Limb (tissue), 2 donors: Measurements from ENCODE around the gene FOXN3.
A peak's percentile ranks its signal among the peaks of the same experiment; 100 is the strongest.

Source experiments
- DNase-seq, 2 donors: peaks; one replicate each; pipeline ENCODE4 v3.0.0-alpha.2; 2016; ENCODE audit errors: extremely low spot score in 2 of 2

FOXN3 gene

GRCh38 chr14:89277203-89277602 lies 139.8 kb downstream of the FOXN3 start:
- no peak for DNase-seq

- DNase-seq, result no peak
These were observed 140.5 kb downstream of the FOXN3 start for GRCh38 chr14:89276424-89276975.

- no peak for DNase-seq
These were observed 146.4 kb downstream of the FOXN3 start for GRCh38 chr14:89270439-89271227.

GRCh38 chr14:89269404-89269803 lies 147.6 kb downstream of the FOXN3 start:
- DNase-seq, result no peak

GRCh38 chr14:89268514-89268913 lies 148.5 kb downstream of the FOXN3 start:
- DNase-seq, result no peak

- DNase-seq, result no peak
These were observed 149.4 kb downstream of the FOXN3 start for GRCh38 chr14:89267656-89268055.

GRCh38 chr14:89267163-89267562 lies 149.9 kb downstream of the FOXN3 start:
- no peak for DNase-seq

- no peak for DNase-seq
These were observed 150.3 kb downstream of the FOXN3 start for GRCh38 chr14:89266754-89267153.

- no peak for DNase-seq
These were observed 151.8 kb downstream of the FOXN3 start for GRCh38 chr14:89265234-89265633.

GRCh38 chr14:89264196-89264800 lies 152.7 kb downstream of the FOXN3 start:
- DNase-seq, result no peak

- no peak for DNase-seq
These were observed 155.0 kb downstream of the FOXN3 start for GRCh38 chr14:89262041-89262440.

GRCh38 chr14:89260898-89261297 lies 156.1 kb downstream of the FOXN3 start:
- DNase-seq, result no peak

GRCh38 chr14:89259951-89260609 lies 157.0 kb downstream of the FOXN3 start:
- DNase-seq, result no peak

GRCh38 chr14:89258728-89259273 lies 158.2 kb downstream of the FOXN3 start:
- DNase-seq, result no peak

- DNase-seq, result no peak
These were observed 160.1 kb downstream of the FOXN3 start for GRCh38 chr14:89256951-89257350.

GRCh38 chr14:89256283-89256682 lies 160.8 kb downstream of the FOXN3 start:
- DNase-seq, result peak in 1 of 2 donors; percentile 11

GRCh38 chr14:89255852-89256251 lies 161.2 kb downstream of the FOXN3 start:
- DNase-seq, result no peak

GRCh38 chr14:89255012-89255411 lies 162.0 kb downstream of the FOXN3 start:
- no peak for DNase-seq

- DNase-seq, result no peak
These were observed 162.7 kb downstream of the FOXN3 start for GRCh38 chr14:89254166-89254909.

GRCh38 chr14:89252887-89253532 lies 164.0 kb downstream of the FOXN3 start:
- DNase-seq, result no peak

- no peak for DNase-seq
These were observed 166.0 kb downstream of the FOXN3 start for GRCh38 chr14:89251061-89251460.
